Transverse colon (tissue), 4 donors: ENCODE data around the gene MADD. TPM values are rescaled to one million over a fixed set of nuclear protein-coding genes. Genes with fewer than 3 reads are reported as not detected.

Source experiments
- DNase-seq: peaks from one replicate; pipeline ENCODE4 v3.0.0-alpha.2; 2019
- H3K27ac ChIP-seq, 4 donors: fragments of 200-600 bp; sonication (generic); 2 replicates each; pipeline ENCODE4 v1.5.1; 2016 to 2018; ENCODE audit warnings: inconsistent platforms in 4 of 4
- H3K27me3 ChIP-seq: fragments of 200-600 bp; sonication (generic); 2 replicates; pipeline ENCODE4 v1.5.1; 2017; ENCODE audit warnings: inconsistent platforms
- H3K36me3 ChIP-seq, 4 donors: fragments of 200-600 bp; sonication (generic); 2 replicates each; pipeline ENCODE4 v1.5.1; 2017 to 2019; ENCODE audit warnings: inconsistent platforms in 4 of 4
- H3K4me1 ChIP-seq, 4 donors: fragments of 200-600 bp; sonication (generic); 2 replicates each; pipeline ENCODE4 v1.5.1; 2017 to 2020; ENCODE audit warnings: inconsistent platforms in 4 of 4
- H3K4me3 ChIP-seq, 4 donors: fragments of 200-600 bp; sonication (generic); 1 replicate in 1 of 4; 2 replicates in 3 of 4; pipeline versions ENCODE4 v1.5.1 to v1.6.1; 2017 to 2019; ENCODE audit warnings: inconsistent platforms in 4 of 4
- H3K9me3 ChIP-seq, 2 donors: fragments of 200-600 bp; sonication (generic); 2 replicates each; pipeline ENCODE4 v1.5.1; 2017 to 2019; ENCODE audit warnings: inconsistent platforms in 2 of 2
- EP300 ChIP-seq: sonication (generic); formaldehyde crosslinking; IDR thresholded peaks from one replicate; pipeline ENCODE4 v1.6.1; 2017; ENCODE audit warnings: antibody characterized with exemption, low read depth
- POLR2A ChIP-seq: fragments of 450-650 bp; IDR thresholded peaks from one replicate; pipeline ENCODE4 v1.6.1; 2016; ENCODE audit warnings: antibody characterized with exemption, mild to moderate bottlenecking, moderate library complexity
- POLR2AphosphoS5 ChIP-seq, 3 donors: sonication (generic); formaldehyde crosslinking; IDR thresholded peaks; one replicate each; pipeline ENCODE4 v1.6.1; 2016; ENCODE audit warnings: antibody characterized with exemption in 3 of 3
- WGBS, 2 donors: methylation state at CpG; one replicate each; pipeline ENCODE4 v1.1.5; 2018; ENCODE audit warnings: low coverage in 1 of 2; 5-methylcytosine and 5-hydroxymethylcytosine counted together
- in situ Hi-C, 4 donors: fragments of 200-750 bp; cut with MboI; loops; one replicate each; pipeline versions ENCODE4 v1.15.0 to v1.15.1; 2017; ENCODE audit warnings: low sequenced_read_pairs in 3 of 4, low pct_ligation_motif_present in 1 of 4, low pct_unique_long_range_greater_than_20kb in 1 of 4
- intact Hi-C: fragments of 100-400 bp; cut with DNase I; formaldehyde crosslinking; loops from one replicate; pipeline ENCODE4 v1.15.1; 2023; ENCODE audit warnings: low total_unique reads
- total RNA-seq, 4 donors: library from RNA; depleted of rRNA; stranded (reverse); fragments of >200 nt; gene quantifications; one replicate each; pipeline ENCODE4 v1.1.0, GENCODE V29; 2016
- TF ChIP-seq, protein P1 (sequence below), 5 experiments: fragments of 200-600 bp in 3 of 5; fragments of 450-650 bp in 2 of 5; sonication (generic) in 3 of 5; IDR thresholded peaks; 1 replicate in 2 of 5; 2 replicates in 3 of 5; pipeline ENCODE4 v1.5.1; 2016 to 2017; ENCODE audit warnings: antibody characterized with exemption in 5 of 5, inconsistent platforms in 3 of 5, mild to moderate bottlenecking in 2 of 5, moderate library complexity in 1 of 5

Gene MADD
- total RNA-seq, 4 donors from 2014 or later = 64.3 to 285 (median 71.8) TPM

DNA sequence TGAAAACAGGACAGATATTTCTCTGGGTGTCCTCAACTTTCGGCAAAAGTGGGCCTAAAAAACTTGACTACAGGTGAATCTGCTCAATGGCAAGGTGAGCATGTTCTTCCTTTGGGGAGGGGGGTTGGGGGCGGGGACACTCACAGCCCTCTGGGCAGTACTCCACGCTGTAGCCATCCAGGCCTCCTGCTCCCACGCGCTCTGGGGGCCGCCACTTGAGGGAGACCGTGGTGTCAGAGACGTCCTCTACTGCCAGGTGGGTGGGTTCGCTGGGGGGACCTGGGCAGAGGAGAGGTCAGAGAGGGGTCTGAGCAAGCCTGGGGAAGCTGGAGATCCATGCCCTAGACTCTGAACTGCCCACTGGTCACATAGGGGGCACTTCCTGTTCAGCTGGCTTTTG lies 65.8 kb downstream of the MADD start:
- no peaks in the 10 kb centered on the region for H3K36me3 ChIP-seq
- intact Hi-C loops (no loop called here), in situ Hi-C loops (no loop called here)
- H3K27ac ChIP-seq = no peak overlapping the region
- TF ChIP-seq EP300 = no peak
- TF ChIP-seq POLR2A = no peak
- TF ChIP-seq, protein P1, sequence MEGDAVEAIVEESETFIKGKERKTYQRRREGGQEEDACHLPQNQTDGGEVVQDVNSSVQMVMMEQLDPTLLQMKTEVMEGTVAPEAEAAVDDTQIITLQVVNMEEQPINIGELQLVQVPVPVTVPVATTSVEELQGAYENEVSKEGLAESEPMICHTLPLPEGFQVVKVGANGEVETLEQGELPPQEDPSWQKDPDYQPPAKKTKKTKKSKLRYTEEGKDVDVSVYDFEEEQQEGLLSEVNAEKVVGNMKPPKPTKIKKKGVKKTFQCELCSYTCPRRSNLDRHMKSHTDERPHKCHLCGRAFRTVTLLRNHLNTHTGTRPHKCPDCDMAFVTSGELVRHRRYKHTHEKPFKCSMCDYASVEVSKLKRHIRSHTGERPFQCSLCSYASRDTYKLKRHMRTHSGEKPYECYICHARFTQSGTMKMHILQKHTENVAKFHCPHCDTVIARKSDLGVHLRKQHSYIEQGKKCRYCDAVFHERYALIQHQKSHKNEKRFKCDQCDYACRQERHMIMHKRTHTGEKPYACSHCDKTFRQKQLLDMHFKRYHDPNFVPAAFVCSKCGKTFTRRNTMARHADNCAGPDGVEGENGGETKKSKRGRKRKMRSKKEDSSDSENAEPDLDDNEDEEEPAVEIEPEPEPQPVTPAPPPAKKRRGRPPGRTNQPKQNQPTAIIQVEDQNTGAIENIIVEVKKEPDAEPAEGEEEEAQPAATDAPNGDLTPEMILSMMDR (IDR thresholded peaks at IDR 0.05) = no peak
- no peak for TF ChIP-seq POLR2AphosphoS5 (IDR thresholded peaks at IDR 0.05)
- no peak overlapping the region for H3K4me3 ChIP-seq
- H3K4me1 ChIP-seq = peaks cover 0 to 13% (median 9%) of the 10 kb centered on the region in 4 donors
- 77 to 88% methylated on average over 1 to 9 of the region's 9 CpGs for WGBS, 2 donors
- H3K9me3 ChIP-seq = no peaks in the 10 kb centered on the region
- no peaks in the 10 kb centered on the region for H3K27me3 ChIP-seq
- no peak for DNase-seq

DNA sequence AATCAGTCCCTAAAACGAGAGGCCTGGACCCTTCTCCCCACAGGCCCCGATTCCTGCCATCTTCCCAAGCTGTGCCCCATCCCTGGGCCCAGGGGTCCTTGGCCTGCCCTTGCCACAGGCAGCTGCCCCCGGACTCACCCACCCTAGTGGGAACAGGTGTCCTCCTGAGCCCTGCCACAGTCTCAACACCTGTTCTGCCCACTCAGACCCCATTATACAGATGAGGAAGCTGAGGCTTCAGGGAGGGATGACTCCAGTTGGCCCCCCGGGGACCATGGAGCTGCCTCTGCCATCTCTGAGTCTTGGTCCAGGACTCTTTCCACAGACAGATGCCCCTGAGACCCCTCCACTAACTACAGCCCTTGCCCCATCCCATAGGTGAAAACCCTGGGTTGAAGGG lies 66.7 kb downstream of the MADD start:
- H3K9me3 ChIP-seq = no peaks in the 10 kb centered on the region
- no peaks in the 10 kb centered on the region for H3K27me3 ChIP-seq
- H3K4me1 ChIP-seq = peaks cover 0 to 8% (median 5%) of the 10 kb centered on the region in 4 donors
- WGBS, 2 donors = 79 to 84% methylated on average over 3 to 4 of the region's 4 CpGs
- no peak for DNase-seq
- no peak overlapping the region for H3K27ac ChIP-seq
- TF ChIP-seq POLR2A (no peak), POLR2AphosphoS5 (IDR thresholded peaks at IDR 0.05) (no peak), EP300 (no peak)
- TF ChIP-seq, protein P1 (IDR thresholded peaks at IDR 0.05) = no peak
- intact Hi-C loops = no loop called here
- in situ Hi-C loops = no loop called here
- H3K36me3 ChIP-seq = no peaks in the 10 kb centered on the region
- H3K4me3 ChIP-seq = no peak overlapping the region

DNA sequence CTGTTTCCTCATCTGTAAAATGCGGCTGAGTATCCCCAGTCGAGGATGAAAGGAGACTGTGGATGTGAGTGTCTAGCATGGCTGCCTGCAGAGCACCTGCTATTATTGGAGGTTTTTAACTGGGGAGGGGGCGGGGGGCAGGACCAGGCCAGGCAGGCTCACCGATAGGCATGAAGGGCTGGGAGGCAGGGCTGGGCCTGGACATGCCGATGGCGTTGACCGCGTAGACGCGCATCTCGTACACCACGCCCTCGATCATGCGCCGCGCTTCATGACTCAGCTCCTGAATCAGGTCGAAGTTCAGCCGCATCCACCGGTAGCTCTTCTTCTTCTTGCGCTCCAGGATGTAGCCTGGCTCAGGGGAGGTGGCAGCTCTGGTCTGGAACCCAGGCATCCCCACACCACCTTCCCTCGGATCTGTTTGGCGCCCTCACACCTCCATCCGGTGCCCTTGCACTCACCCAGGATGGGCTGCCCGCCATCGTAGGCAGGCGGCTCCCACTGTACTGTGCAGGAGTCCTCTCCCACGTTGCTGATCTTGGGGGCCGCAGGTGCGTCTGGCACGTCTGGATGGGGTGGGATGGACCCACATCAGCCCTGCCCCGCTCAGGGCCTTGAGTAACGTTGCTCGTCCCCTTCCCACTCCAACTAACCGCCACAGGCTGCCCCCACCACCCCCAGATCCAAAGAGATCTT lies 67.4 kb downstream of the MADD start:
- WGBS, 2 donors = 68 to 89% methylated on average over 4 to 32 of the region's 34 CpGs
- no peaks in the 10 kb centered on the region for H3K27me3 ChIP-seq
- H3K4me3 ChIP-seq = no peak overlapping the region
- H3K9me3 ChIP-seq = no peaks in the 10 kb centered on the region
- no peak overlapping the region for H3K27ac ChIP-seq
- TF ChIP-seq EP300 (no peak), POLR2A (no peak), POLR2AphosphoS5 (IDR thresholded peaks at IDR 0.05) (no peak)
- TF ChIP-seq, protein P1 (IDR thresholded peaks at IDR 0.05) = no peak
- H3K4me1 ChIP-seq = peaks cover 0 to under 1% (median under 1%) of the 10 kb centered on the region in 4 donors
- in situ Hi-C loops (no loop called here), intact Hi-C loops (no loop called here)
- H3K36me3 ChIP-seq = no peaks in the 10 kb centered on the region
- no peak for DNase-seq

DNA sequence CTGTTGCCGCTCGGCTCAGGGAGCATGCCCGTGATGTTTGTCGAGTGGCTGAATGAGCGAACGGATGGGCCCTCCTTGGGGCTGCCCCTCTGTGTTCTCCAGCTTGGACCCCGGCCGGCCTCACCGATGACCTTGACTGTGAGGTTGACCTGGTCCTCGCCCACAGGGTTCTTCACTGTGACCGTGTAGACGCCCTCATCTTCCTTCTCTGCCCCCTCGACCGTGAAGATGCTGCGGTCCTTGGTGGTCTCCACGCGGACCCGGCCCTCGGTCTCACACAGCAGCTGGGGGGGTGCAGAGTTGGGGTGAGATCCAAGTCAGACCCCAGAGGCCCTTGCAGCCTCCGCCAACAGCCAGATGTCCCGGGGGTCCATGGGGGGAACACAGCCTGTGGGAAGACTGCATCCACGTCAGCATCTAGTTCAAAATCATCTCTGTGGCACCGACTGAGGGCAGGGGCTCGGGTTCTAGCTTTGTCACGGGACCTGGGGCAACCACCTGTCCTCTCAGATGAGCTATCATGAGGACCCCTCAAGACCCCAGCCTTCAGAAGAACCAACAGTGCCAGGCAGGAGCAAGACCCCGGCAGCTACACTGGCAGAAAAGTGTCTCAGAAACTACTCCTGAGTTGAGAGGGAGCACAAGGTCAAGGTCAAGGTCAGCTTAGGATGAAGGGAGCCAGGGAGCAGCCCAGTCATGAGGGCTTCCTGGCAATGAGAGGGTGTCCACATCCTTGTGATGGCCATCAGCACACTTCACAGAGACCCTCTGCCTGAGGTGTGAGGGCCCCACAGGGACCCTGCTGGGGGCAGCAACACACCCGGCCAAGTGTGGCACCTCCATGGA lies 68.7 kb downstream of the MADD start:
- TF ChIP-seq POLR2AphosphoS5 (IDR thresholded peaks at IDR 0.05) (no peak), POLR2A (no peak), EP300 (no peak)
- TF ChIP-seq, protein P1 (IDR thresholded peaks at IDR 0.05) = no peak
- in situ Hi-C loops (no loop called here), intact Hi-C loops (no loop called here)
- 90% methylated on average over 26 of the region's 27 CpGs; no CpG with 5 or more reads in 1 of the 2 donors for WGBS, 2 donors
- DNase-seq = no peak
- H3K4me3 ChIP-seq = no peak overlapping the region
- H3K9me3 ChIP-seq = no peaks in the 10 kb centered on the region
- H3K4me1 ChIP-seq = no peaks in the 10 kb centered on the region
- H3K27ac ChIP-seq = no peak overlapping the region
- H3K36me3 ChIP-seq = no peaks in the 10 kb centered on the region
- H3K27me3 ChIP-seq = no peaks in the 10 kb centered on the region
